ENCODE data around the gene ELSPBP1.
"Not testable (repeated sequence)": the region's sequence is repeated elsewhere in the genome, so short reads cannot be mapped to it uniquely, and the experiment has no call there.

ELSPBP1 gene

GRCh38 chr19:48041877-48042580 lies 47.6 kb downstream of the ELSPBP1 start:
- no peak for DNase-seq (ENCODE audit: low spot score)

GRCh38 chr19:48043675-48044258 lies 49.3 kb downstream of the ELSPBP1 start, which contains the start of gene CABP5:
TSS of gene CABP5 (minus strand) at chr19:48044079. CDS start at chr19:48043922, 157 bp downstream.
- DNase-seq (ENCODE audit: low spot score), result no peak

DNA sequence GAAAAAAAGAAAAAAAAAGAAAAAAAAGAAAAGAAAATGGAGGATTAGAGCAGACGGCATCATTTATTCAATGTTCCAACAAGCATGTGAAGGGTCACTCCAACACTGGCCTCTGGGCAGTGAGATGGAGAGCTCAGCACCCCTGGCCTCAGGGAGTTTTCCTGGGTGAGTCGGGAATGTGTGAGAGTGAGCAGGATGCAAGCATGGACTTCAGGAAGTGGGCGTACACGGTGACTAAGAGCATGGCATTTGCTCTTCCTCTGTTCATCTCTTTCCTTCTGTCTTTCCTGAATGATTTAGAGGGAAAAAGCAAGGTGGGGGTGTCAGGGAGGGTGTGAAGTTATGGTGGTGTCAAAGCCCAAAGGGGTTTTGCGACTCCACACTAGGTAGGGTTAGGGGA lies 50.1 kb downstream of the ELSPBP1 start:
- DNase-seq (ENCODE audit: low spot score), result no peak

DNA sequence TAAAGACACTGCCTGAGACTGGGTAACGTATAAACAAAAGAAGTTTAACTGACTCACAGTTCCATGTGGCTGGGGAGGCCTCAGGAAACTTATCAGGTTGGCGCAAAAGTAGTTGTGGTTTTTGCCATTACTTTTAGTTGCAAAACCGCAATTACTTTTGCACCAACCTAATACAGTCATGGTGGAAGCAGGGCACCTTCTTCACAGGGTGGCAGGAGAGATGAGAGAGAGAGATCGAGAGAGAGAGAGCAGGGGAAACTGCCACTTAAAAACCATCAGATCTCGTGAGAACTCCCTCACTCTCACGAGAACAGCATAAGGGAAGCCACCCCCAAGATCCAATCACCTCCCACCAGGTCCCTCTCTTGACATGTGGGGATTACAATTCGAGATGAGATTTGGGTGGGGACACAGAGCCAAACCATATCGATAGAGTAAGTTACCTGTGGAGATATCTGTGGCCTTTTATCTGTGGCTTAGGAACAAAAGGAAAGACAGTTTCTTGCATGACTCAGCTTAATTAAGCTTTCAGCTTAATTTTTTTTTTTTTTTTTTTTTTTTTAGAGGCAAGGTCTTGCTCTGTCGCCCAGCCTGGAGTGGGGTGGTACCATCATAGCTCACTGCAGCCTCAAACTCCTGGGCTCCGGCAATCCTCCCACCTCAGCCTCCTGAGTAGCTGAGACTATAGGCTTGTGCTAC lies 57.1 kb downstream of the ELSPBP1 start:
- no peak for DNase-seq (ENCODE audit: low spot score)

GRCh38 chr19:48053076-48053475 lies 58.6 kb downstream of the ELSPBP1 start:
- no peak for DNase-seq (ENCODE audit: low spot score)

- no peak for DNase-seq (ENCODE audit: low spot score)
Observed at GRCh38 chr19:48053856-48054255, 59.4 kb downstream of the ELSPBP1 start.

GRCh38 chr19:48059331-48059730 lies 64.9 kb downstream of the ELSPBP1 start:
- DNase-seq (ENCODE audit: low spot score), result no peak

GRCh38 chr19:48060381-48060780 lies 65.9 kb downstream of the ELSPBP1 start:
- no peak for DNase-seq (ENCODE audit: low spot score)

DNA sequence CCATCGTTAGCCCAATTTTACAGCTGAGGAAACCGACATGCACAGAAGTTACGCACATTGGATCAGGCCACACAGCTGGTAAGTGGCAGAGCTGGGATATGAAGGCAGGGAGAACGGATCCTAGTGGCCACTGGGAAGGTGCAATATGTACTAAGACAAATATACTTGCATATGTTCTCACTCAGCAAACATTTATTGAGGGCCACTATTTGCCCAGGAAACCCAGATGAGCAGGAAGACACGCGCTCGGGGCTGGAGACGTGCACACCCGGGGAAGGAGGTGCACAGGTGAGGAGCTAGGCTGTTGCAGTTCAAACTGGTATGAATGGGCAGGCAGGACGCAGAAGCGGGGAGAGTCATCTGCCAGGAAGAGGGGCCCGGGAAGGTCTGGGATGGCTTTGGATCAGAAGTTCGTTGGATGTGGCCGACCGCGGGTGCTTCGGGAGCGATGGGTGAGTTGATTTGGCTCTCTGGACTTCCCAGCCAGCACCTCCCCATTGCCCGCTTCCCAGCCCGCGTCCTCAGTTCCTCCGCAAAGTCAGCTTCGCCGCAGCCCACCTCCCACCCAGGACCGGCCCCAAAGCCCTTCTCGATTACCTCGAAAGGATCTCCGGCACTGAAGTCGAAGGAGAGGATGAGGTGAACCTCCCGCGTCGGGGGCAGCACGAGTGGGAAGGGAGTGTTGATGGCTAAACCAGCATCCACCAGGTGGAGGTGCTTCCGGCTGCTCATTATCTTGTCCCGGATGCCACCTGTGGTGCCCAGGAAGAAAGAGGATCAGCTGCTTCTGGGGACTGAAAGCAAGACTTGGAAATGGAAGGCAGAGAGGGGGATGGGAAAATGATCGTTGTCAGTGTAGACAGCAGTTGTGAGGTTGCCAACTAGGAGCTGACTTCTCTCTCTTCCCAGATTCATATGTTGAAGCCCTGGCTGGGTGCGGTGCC lies 67.2 kb downstream of the ELSPBP1 start:
- DNase-seq (ENCODE audit: low spot score), result no peak

GRCh38 chr19:48064509-48064908 lies 70.1 kb downstream of the ELSPBP1 start:
- no peak for DNase-seq (ENCODE audit: low spot score)

DNA sequence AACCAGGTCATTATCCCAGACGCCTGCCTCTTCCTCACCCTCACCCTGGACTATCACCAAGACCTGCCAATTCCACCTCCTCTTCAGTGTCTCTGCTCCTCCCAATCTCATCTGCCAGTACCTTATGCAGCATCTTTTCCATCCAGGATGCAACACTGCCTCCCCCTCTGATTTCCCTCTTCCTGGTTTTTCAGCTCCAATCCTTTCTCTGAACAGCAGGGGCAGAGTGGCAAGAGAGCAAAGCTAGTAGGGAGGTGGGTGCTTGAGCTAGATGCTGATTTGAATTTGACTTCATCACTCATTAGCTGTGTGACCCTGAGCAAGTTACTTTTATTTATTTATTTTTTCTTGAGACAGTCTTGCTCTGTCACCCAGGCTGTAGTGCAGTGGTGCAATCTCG lies 75.0 kb downstream of the ELSPBP1 start:
- no peak for DNase-seq (ENCODE audit: low spot score)

DNA sequence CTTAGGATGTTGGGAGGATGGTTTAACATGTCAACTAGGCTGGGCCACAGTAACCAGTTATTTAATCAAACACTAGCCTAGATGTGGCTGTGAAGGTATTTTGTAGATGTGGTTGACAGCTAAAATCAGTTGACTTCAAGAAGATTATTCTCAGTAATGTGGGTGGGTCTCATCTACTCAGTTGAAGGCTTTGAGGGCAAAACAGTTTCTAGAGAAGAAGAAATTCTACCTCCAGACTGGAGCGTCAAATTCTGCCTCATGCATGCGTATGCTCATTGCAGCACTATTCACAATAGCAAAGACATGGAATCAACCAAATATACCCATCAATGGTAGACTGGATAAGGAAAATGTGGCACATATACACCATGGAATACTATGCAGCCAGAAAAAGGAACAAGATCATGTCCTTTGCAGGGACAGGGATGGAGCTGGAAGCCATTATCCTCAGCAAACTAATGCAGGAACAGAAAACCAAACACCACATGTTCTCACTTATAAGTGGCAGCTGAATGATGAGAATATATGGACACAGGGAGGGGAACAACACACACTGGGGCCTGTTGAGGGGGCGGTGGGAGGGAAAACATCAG lies 75.8 kb downstream of the ELSPBP1 start:
- not testable (repeated sequence) for DNase-seq (ENCODE audit: low spot score)
